ENCODE results near the gene PSMD9.
"Not testable (repeated sequence)": the region's sequence is repeated elsewhere in the genome, so short reads cannot be mapped to it uniquely, and the experiment has no call there.

PSMD9 gene

GRCh38 chr12:121872546-121873215 lies 15.9 kb upstream of the PSMD9 start:
- DNase-seq = peak in 48 of 58 donors; percentile 3 to 83 (median 40)

- no peak for DNase-seq
Observed at GRCh38 chr12:121873216-121873569, 15.4 kb upstream of the PSMD9 start.

- no peak for DNase-seq
Observed at GRCh38 chr12:121874071-121874470, 14.5 kb upstream of the PSMD9 start.

GRCh38 chr12:121875582-121875981 lies 13.0 kb upstream of the PSMD9 start:
- DNase-seq = no peak

- DNase-seq = not testable (repeated sequence)
Observed at GRCh38 chr12:121876080-121876447, 12.5 kb upstream of the PSMD9 start.

- DNase-seq = no peak
Observed at GRCh38 chr12:121883315-121883660, 5.3 kb upstream of the PSMD9 start.

- DNase-seq = not testable (repeated sequence)
Observed at GRCh38 chr12:121885129-121885528, 3.5 kb upstream of the PSMD9 start.

- no peak for DNase-seq
Observed at GRCh38 chr12:121888083-121888477, 510 bp upstream of the PSMD9 start.

- no peak for DNase-seq
Observed at GRCh38 chr12:121889274-121889624, 659 bp downstream of the PSMD9 start.

GRCh38 chr12:121889661-121890060 lies 1.1 kb downstream of the PSMD9 start:
- DNase-seq = not testable (repeated sequence)

- no peak for DNase-seq
Observed at GRCh38 chr12:121892673-121893561, 4.3 kb downstream of the PSMD9 start.

- no peak for DNase-seq
Observed at GRCh38 chr12:121893961-121894460, 5.4 kb downstream of the PSMD9 start.

GRCh38 chr12:121894633-121895032 lies 6.0 kb downstream of the PSMD9 start:
- no peak for DNase-seq

GRCh38 chr12:121898287-121898686 lies 9.7 kb downstream of the PSMD9 start:
- no peak for DNase-seq

- no peak for DNase-seq
Observed at GRCh38 chr12:121899590-121899989, 11.0 kb downstream of the PSMD9 start.

- DNase-seq = no peak
Observed at GRCh38 chr12:121903202-121903601, 14.6 kb downstream of the PSMD9 start.

GRCh38 chr12:121905746-121906145 lies 17.2 kb downstream of the PSMD9 start:
- no peak for DNase-seq

- DNase-seq = no peak
Observed at GRCh38 chr12:121908702-121909101, 20.1 kb downstream of the PSMD9 start.

- no peak for DNase-seq
Observed at GRCh38 chr12:121911824-121912585, 23.4 kb downstream of the PSMD9 start.

- no peak for DNase-seq
Observed at GRCh38 chr12:121915841-121916321, 27.3 kb downstream of the PSMD9 start.

- DNase-seq = peak in 5 of 58 donors; percentile 6 to 35 (median 11)
Observed at GRCh38 chr12:121916719-121917118, 28.1 kb downstream of the PSMD9 start.

Data from anterior cingulate cortex (tissue), 58 donors.